Left colon (tissue), 2 donors: ENCODE results near the gene IL20RB. TPM values are rescaled to one million over a fixed set of nuclear protein-coding genes. Genes with fewer than 3 reads are reported as not detected.
"Not testable (repeated sequence)": the region's sequence is repeated elsewhere in the genome, so short reads cannot be mapped to it uniquely, and the experiment has no call there.

Source experiments
- ATAC-seq: fragments of 200-7000 bp; cut with Tn5 transposase; one replicate; pipeline ENCODE4 v1.9.1; 2020; ENCODE audit warnings: mild to moderate bottlenecking, moderate library complexity
- DNase-seq, 2 donors: peaks; one replicate each; pipeline ENCODE4 v3.0.0-alpha.2; 2020
- intact Hi-C, 2 donors: fragments of 100-400 bp; cut with DNase I in 1 of 2; cut with micrococcal nuclease in 1 of 2; formaldehyde crosslinking; loops; one replicate each; pipeline versions ENCODE4 v1.11.2 to v1.14.0; 2022; cut with DNase I, micrococcal nuclease
- total RNA-seq, 2 donors: library from RNA; stranded (reverse); fragmentation: NEBNext Ultra II Directional; extraction: Animal tissue kit (Norgen Biotek cat#: 25700); gene quantifications; one replicate each; pipeline ENCODE4 v1.2.1, GENCODE V29; 2021
- donor health status: DM: no; HTN: no; CAD: no.
- donor health status: DM: yes; HTN: yes; CAD: no.

Gene IL20RB
- total RNA-seq, 2 donors from 2014 or later = 0.89 to 1.3 TPM

DNA sequence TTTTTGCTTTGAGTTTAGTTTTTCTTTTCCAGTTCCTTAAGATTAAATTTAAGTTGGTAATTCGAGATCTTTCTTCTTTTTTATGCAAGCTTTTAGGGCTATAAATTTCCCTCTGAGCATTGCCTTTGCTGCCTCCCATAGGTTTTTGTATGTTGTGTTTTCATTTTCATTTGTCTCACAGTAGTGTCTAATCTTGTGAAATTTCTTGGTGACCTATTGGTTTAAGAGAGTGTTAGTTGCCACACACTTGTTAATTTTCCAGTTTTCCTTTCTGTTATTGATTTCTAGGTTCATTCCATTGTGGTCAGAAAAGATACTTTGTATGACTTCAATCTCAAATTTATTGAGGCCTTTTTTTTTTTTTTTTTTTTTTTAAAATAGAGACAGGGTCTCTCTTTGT is 18.3 kb upstream of the IL20RB start:
- intact Hi-C loops = no loop called here
- ATAC-seq = no peak
- DNase-seq = no peak

GRCh38 chr3:136942803-136943202 is 15.0 kb upstream of the IL20RB start:
- DNase-seq (no peak), ATAC-seq (no peak)
- intact Hi-C loops = no loop called here

DNA sequence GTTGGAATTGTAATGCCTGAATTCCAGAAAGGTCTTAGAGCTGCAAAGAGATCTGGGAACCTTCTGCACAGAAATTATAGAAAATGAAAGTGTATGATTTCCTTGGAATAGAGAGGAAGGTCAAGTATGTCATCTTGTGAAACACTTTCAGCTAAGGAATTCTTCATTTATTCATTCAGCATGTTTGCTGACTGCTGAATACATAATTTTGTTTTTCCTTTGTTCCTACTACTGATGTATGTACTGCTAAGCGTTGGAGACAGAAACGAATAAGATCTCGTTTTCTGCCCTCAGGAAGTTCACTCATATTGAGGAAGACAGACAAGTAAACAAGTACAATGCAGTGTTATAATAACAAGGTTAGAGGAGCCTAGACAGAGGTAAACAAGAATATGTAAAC is 14.3 kb upstream of the IL20RB start:
- intact Hi-C loops = no loop called here
- no peak for ATAC-seq
- no peak for DNase-seq

DNA sequence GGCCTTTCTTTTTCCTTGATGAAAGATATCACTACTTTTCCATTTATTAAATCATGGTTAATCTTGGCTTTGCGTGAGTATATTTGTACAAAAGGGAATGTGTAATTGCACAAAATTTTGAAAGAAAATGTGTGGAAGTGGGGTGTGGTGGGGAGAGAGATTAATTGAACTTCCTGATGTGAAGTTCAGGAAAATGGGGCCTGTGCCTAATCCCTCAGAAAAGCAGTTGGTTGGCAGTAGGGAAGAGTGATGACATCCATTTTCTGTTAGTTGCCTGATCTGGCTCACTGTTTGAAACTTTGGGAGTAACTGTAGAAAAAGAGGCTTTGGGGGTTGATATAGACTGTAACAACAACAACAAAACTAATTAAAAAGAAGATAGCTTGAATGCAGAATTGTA is 10.8 kb upstream of the IL20RB start:
- intact Hi-C loops = no loop called here
- ATAC-seq (no peak), DNase-seq (no peak)

DNA sequence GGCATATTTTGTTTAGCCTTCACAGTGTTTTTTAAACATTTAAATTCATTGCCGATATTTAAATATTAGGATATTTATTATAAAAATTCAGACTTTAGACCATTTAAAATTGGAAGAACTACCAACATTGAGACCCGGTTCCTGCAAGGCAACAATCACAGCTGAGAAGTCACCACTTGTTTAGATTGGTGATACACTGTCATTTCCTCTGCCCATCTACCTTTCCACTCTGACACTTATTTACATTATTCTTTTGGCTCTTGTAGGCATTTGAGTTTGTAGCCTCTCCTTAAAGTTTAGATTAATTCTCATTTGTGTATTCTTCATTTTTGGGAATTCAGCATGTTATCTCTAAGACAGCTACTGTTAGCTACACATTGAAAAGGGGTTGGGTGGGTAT is 10.3 kb upstream of the IL20RB start:
- intact Hi-C loops = no loop called here
- DNase-seq (no peak), ATAC-seq (no peak)

GRCh38 chr3:136949146-136949545 is 8.6 kb upstream of the IL20RB start:
- DNase-seq (no peak), ATAC-seq (no peak)
- intact Hi-C loops = no loop called here

- ATAC-seq (no peak), DNase-seq (no peak)
- intact Hi-C loops = no loop called here
Measured at GRCh38 chr3:136949708-136950107, 8.1 kb upstream of the IL20RB start.

DNA sequence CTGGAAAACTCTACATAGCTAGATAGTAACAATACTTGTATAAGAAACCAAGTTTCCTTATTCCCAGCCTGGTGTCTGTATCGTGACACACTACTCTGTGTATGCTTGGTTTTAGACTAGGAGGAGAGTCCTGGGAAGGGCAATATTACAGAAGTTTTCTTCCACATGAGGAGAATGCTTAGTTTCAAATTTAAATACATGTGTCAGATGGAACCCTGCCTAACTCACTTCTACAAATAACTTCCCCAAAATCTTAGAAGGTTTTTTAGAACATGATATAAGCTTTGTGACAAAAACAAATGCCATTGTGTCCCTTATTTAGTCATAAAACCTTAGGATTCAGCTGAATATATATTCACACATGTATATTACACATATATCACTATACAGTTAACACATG is 7.2 kb upstream of the IL20RB start:
- intact Hi-C loops = no loop called here
- no peak for DNase-seq

DNA sequence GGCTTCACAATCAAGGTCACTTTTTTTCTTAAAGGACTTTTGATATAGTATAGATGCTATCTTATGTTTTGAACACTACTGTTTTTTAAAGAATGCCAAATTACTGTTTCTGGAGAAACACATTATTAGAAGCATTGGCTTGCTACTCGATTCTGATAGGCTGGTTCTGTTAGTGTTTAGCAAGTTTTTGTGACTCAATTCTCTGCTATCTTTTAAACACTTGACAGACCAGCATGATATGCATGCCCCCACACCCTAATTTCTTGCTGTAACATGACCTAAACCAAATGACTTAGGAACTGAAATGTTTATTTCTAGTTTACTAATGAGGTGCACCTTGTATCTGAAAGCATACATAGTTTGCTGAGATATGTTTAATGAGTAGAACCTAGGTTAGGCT is 5.5 kb upstream of the IL20RB start:
- no peak for ATAC-seq
- intact Hi-C loops = no loop called here

More for the DNA sequence above, 7.2 kb upstream of the IL20RB start:
- no peak for ATAC-seq

GRCh38 chr3:136954251-136954650 is 3.5 kb upstream of the IL20RB start:
- DNase-seq = no peak
- ATAC-seq = no peak

More for the DNA sequence above, 5.5 kb upstream of the IL20RB start:
- DNase-seq = no peak

DNA sequence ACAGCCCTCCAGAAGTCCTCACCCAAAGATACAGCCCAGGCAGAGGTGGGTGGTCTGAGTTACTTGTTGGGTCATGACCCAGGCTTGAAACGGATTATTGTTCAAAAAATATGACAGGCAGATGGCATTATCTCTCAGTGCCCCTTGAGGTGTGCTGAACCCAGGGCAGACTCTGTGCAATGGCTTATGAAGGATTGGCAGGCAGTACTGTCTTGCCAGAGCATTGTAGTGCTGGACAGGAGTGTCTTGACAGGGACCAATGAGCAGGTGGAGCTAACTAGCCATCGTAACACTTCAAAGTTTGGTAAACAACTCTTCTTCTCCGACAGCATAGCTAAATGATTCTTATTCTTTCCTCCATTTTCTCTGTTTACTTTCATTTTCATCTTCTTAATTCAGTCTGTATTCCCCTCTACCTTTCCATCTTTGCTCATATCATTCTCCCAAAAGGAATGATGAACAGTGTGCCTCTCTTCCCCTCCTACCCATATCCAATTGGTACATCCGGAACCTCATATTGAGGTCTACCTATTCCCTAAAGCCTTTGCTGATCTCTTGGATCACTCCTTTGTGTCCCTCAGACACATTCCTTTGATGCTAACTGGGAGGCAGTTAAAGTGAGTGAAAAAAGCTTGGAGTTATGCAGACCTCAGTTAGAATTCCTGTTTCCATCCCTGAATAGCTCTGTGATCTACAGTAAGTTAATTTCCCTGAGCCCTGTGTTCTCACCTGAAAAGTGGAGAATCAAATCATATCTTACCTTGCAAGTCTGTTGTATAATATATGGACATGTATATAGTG is 2.6 kb upstream of the IL20RB start:
- DNase-seq (no peak), ATAC-seq (peak; percentile 46)
- intact Hi-C loops = no loop called here

More at GRCh38 chr3:136954251-136954650, 3.5 kb upstream of the IL20RB start:
- intact Hi-C loops = no loop called here

GRCh38 chr3:136955813-136956212 is 2.0 kb upstream of the IL20RB start:
- DNase-seq (peak; percentile 28 to 77), ATAC-seq (peak; percentile 93)
- intact Hi-C loops = no loop called here

GRCh38 chr3:136956971-136957370 is 812 bp upstream of the IL20RB start:
- DNase-seq (no peak), ATAC-seq (no peak)
- intact Hi-C loops = no loop called here

- ATAC-seq (peak; percentile 38), DNase-seq (no peak)
- intact Hi-C loops = no loop called here
Measured at GRCh38 chr3:136958939-136959338, 1.2 kb downstream of the IL20RB start.

- DNase-seq = no peak
- no peak for ATAC-seq
- intact Hi-C loops = no loop called here
Measured at GRCh38 chr3:136959599-136959998, 1.8 kb downstream of the IL20RB start.

- intact Hi-C loops = no loop called here
- DNase-seq (no peak), ATAC-seq (peak; percentile 16)
Measured at GRCh38 chr3:136960838-136961836, 3.4 kb downstream of the IL20RB start.

DNA sequence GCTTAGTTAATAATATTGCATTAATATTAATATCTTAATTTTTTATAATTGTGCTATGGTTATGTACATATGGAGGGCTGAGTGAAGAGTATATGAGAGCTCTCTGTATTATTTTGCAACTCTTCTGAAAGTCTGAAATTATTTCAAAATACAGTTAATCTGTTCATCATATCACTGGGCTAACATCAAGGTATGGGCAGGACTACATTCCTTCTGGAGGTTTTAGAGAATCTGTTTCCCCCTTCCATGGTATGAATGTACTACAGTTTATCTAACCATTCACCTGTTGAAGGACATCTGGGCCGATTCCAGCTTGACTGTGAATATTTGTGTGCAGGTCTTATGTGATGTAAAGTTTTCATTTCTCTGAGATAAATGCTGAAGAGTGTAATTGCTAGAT is 5.1 kb downstream of the IL20RB start:
- DNase-seq (no peak), ATAC-seq (no peak)
- intact Hi-C loops = no loop called here

DNA sequence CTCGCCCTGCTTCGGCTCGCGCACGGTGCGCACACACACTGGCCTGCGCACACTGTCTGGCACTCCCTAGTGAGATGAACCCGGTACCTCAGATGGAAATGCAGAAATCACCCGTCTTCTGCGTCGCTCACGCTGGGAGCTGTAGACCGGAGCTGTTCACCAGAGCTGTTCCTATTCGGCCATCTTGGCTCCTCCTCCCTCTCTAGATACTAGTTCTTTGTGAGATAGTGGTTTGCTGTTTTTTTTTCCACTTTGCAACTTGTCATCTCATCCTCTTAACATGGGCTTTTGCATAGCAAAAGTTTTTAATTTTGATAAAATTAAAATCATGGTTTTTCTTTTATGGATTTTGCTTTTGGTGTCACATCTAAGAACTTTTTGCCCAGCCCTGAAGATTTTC is 11.8 kb downstream of the IL20RB start:
- ATAC-seq, intact Hi-C loops, DNase-seq: not testable (repeated sequence)

- no peak for DNase-seq
- ATAC-seq = no peak
- intact Hi-C loops = no loop called here
Measured at GRCh38 chr3:136973352-136973751, 15.6 kb downstream of the IL20RB start.

DNA sequence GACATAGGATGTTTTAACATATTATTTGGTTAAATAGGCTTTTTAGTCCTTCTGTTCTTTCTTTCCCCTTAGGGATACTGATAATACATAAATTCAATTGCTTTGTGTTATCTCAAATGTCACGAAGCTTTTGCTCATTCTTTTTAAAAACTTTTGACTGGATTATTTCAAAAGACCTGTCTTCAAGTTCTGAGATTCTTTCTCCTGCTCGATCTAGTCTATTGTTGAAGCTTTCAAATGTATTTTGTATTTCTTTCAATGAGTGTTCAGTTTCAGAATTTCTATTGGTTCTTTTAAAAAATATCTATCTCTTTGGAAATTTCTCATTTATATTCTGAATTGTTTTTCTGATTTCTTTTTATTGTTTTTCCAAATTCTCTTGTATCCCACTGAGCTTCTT is 16.9 kb downstream of the IL20RB start:
- intact Hi-C loops = no loop called here
- no peak for ATAC-seq

More for the DNA sequence above, 16.9 kb downstream of the IL20RB start:
- DNase-seq = no peak
